Liver (tissue), 9 donors: ENCODE data around the gene CGNL1. TPM values are rescaled to one million over a fixed set of nuclear protein-coding genes. Genes with fewer than 3 reads are reported as not detected.

ENCODE experiments used
- DNase-seq: peaks from one replicate; pipeline ENCODE4 v3.0.0-alpha.2; 2017; ENCODE audit warnings: low spot score
- H3K27ac ChIP-seq, 2 donors: one replicate each; pipeline ENCODE4 v1.7.0; 2013; ENCODE audit warnings: inconsistent platforms in 2 of 2, low read length in 2 of 2, control low read depth in 1 of 2, low read depth in 1 of 2, mild to moderate bottlenecking in 1 of 2
- H3K27me3 ChIP-seq, 4 donors: one replicate each; pipeline versions ENCODE4 v1.6.1 to v1.7.0; 2013; ENCODE audit warnings: low read length in 3 of 4, inconsistent platforms in 1 of 4, mild to moderate bottlenecking in 1 of 4, moderate library complexity in 1 of 4; ENCODE audit not compliant: control insufficient read depth in 4 of 4, insufficient read depth in 4 of 4
- H3K36me3 ChIP-seq, 4 donors: one replicate each; pipeline versions ENCODE4 v1.6.1 to v1.7.0; 2013; ENCODE audit warnings: low read length in 3 of 4, mild to moderate bottlenecking in 3 of 4, low read depth in 1 of 4, moderate library complexity in 1 of 4; ENCODE audit not compliant: control insufficient read depth in 4 of 4, insufficient read depth in 3 of 4
- H3K4me1 ChIP-seq, 4 donors: one replicate each; pipeline versions ENCODE4 v1.6.1 to v1.7.0; 2013; ENCODE audit warnings: low read length in 3 of 4, mild to moderate bottlenecking in 3 of 4, moderate library complexity in 1 of 4; ENCODE audit not compliant: control insufficient read depth in 4 of 4, insufficient read depth in 4 of 4
- H3K4me3 ChIP-seq, 3 donors: one replicate each; pipeline versions ENCODE4 v1.6.1 to v1.7.0; 2013; ENCODE audit warnings: low read length in 3 of 3, control low read depth in 1 of 3, low read depth in 1 of 3, mild to moderate bottlenecking in 1 of 3
- H3K9ac ChIP-seq, 2 donors: one replicate each; pipeline ENCODE4 v1.7.0; 2013; ENCODE audit warnings: low read length in 2 of 2, mild to moderate bottlenecking in 2 of 2, moderate library complexity in 2 of 2, control low read depth in 1 of 2, low read depth in 1 of 2
- H3K9me3 ChIP-seq, 4 donors: one replicate each; pipeline versions ENCODE4 v1.6.1 to v1.7.0; 2013; ENCODE audit warnings: low read length in 3 of 4; ENCODE audit not compliant: control insufficient read depth in 4 of 4
- EGR1 ChIP-seq, 2 donors: IDR thresholded peaks; 2 replicates each; pipeline ENCODE4 v1.6.1; 2016 to 2018; ENCODE audit warnings: antibody characterized with exemption in 2 of 2, low read depth in 2 of 2
- FOXA1 ChIP-seq: IDR thresholded peaks from 2 replicates; pipeline ENCODE4 v1.6.1; 2016; ENCODE audit warnings: antibody characterized with exemption
- GABPA ChIP-seq, 2 donors: IDR thresholded peaks in 1 of 2; conservative IDR thresholded peaks in 1 of 2; 2 replicates each; pipeline ENCODE4 v1.6.1; 2016; ENCODE audit warnings: antibody characterized with exemption in 2 of 2, mild to moderate bottlenecking in 1 of 2, moderate library complexity in 1 of 2
- JUND ChIP-seq, 2 donors: IDR thresholded peaks; 2 replicates each; pipeline ENCODE4 v1.6.1; 2016; ENCODE audit warnings: antibody characterized with exemption in 2 of 2
- MAX ChIP-seq: IDR thresholded peaks from 2 replicates; pipeline ENCODE4 v1.6.1; 2016; ENCODE audit warnings: antibody characterized with exemption
- RAD21 ChIP-seq, 2 donors: IDR thresholded peaks; 2 replicates each; pipeline ENCODE4 v1.6.1; 2016; ENCODE audit warnings: antibody characterized with exemption in 2 of 2, mild to moderate bottlenecking in 2 of 2
- REST ChIP-seq: IDR thresholded peaks from 2 replicates; pipeline ENCODE4 v1.6.1; 2016; ENCODE audit warnings: antibody characterized with exemption, mild to moderate bottlenecking
- RXRA ChIP-seq, 2 donors: IDR thresholded peaks; 2 replicates each; pipeline ENCODE4 v1.6.1; 2017 to 2018; ENCODE audit warnings: antibody characterized with exemption in 2 of 2, mild to moderate bottlenecking in 1 of 2
- SP1 ChIP-seq: IDR thresholded peaks from 2 replicates; pipeline ENCODE4 v1.6.1; 2018; ENCODE audit warnings: antibody characterized with exemption, mild to moderate bottlenecking
- TAF1 ChIP-seq: conservative IDR thresholded peaks from 2 replicates; pipeline ENCODE4 v1.6.1; 2016; ENCODE audit warnings: antibody characterized with exemption, mild to moderate bottlenecking
- YY1 ChIP-seq: IDR thresholded peaks from 2 replicates; pipeline ENCODE4 v1.6.1; 2016; ENCODE audit warnings: antibody characterized with exemption, mild to moderate bottlenecking
- WGBS: extraction: QIAGEN DNeasy Blood & Tissue Kit; methylation state at CpG from one replicate; pipeline ENCODE4 v1.1.7; 2013; 5-methylcytosine and 5-hydroxymethylcytosine counted together
- polyA plus RNA-seq, 2 donors: library from polyadenylated mRNA; stranded (reverse) in 1 of 2; unstranded in 1 of 2; fragments of 200-250 nt in 1 of 2; fragments of >200 nt in 1 of 2; fragmentation: Nextera tagmentation in 1 of 2; extraction: Ambion mirVana in 1 of 2; gene quantifications; one replicate each; pipeline versions ENCODE4 v1.2.1 to v1.2.3, GENCODE V29; 2013 to 2015
- total RNA-seq, 2 donors: library from RNA; depleted of rRNA; stranded (reverse); fragments of >200 nt; gene quantifications; one replicate each; pipeline ENCODE4 v1.2.3, GENCODE V29; 2014
- TF ChIP-seq, protein P1 (sequence below): IDR thresholded peaks from 2 replicates; pipeline ENCODE4 v1.6.1; 2016; ENCODE audit warnings: antibody characterized with exemption
- TF ChIP-seq, protein P2 (sequence below): IDR thresholded peaks from 2 replicates; pipeline ENCODE4 v1.6.1; 2016; ENCODE audit warnings: antibody characterized with exemption
- donor health status: healthy.
- donor health status: healthy.
- donor health status: healthy.
- donor health status: healthy.
- donor health status: healthy.

CGNL1 gene
- total and polyA plus RNA-seq, 4 donors, result 12.0 to 31.9 (median 16.1) TPM

DNA sequence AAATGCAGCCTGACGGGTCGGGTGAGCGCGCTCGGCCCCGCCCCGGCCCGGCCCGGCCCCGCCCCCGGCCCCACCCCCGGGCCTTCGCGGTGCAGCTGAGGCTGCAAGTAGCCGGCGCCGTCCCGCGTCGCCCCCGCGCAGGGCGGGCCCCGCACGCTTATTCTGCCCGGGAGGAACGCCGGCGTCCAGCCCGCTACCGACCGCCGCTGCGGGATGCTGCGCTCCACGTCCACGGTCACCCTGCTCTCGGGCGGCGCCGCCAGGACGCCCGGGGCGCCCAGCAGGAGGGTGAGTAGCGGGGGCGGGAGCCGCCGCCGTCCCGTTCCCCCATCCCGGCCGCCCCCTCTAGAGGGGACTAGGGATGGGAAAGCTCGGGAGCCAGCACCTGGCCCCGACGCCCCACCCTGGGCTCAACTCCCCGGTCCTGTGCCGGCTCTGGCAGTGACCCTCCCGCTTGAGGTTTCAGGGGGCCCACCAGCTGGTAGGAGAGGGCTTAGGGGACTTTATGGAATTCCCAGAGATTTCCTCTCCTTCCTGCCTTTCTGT is 215.6 kb downstream of the CGNL1 start, which contains the start of gene MYZAP:
TSS of gene MYZAP (plus strand) at position 83 of the 546 bp plus-strand sequence. CDS start at position 214, 131 bp downstream.
- H3K27ac ChIP-seq, result no peak within 1 kb of the TSS
- H3K27me3 ChIP-seq, result peaks cover 0 to 2% (median 0%) of the 10 kb centered on the region in 4 donors
- no peak within 1 kb of the TSS for H3K9ac ChIP-seq
- H3K4me3 ChIP-seq, result peak within 1 kb of the TSS in 1 of 3 donors; percentile 56
- H3K9me3 ChIP-seq, result no peaks in the 10 kb centered on the region
- no peak for TF ChIP-seq FOXA1
- TF ChIP-seq TAF1, result no peak
- TF ChIP-seq, protein P1, sequence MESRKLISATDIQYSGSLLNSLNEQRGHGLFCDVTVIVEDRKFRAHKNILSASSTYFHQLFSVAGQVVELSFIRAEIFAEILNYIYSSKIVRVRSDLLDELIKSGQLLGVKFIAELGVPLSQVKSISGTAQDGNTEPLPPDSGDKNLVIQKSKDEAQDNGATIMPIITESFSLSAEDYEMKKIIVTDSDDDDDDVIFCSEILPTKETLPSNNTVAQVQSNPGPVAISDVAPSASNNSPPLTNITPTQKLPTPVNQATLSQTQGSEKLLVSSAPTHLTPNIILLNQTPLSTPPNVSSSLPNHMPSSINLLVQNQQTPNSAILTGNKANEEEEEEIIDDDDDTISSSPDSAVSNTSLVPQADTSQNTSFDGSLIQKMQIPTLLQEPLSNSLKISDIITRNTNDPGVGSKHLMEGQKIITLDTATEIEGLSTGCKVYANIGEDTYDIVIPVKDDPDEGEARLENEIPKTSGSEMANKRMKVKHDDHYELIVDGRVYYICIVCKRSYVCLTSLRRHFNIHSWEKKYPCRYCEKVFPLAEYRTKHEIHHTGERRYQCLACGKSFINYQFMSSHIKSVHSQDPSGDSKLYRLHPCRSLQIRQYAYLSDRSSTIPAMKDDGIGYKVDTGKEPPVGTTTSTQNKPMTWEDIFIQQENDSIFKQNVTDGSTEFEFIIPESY, result no peak
- TF ChIP-seq, protein P2, sequence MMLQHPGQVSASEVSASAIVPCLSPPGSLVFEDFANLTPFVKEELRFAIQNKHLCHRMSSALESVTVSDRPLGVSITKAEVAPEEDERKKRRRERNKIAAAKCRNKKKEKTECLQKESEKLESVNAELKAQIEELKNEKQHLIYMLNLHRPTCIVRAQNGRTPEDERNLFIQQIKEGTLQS, result no peak
- no peak for TF ChIP-seq SP1
- no peak for TF ChIP-seq MAX
- TF ChIP-seq JUND (IDR thresholded peaks at IDR 0.05), result no peak
- no peak for TF ChIP-seq GABPA (IDR thresholded peaks at IDR 0.05 in 1 of 2, conservative IDR thresholded peaks at IDR 0.05 in 1 of 2)
- TF ChIP-seq REST, result no peak
- no peak for TF ChIP-seq EGR1 (IDR thresholded peaks at IDR 0.05; ENCODE audit: low read depth in 2 of 2)
- no peak for TF ChIP-seq RXRA (IDR thresholded peaks at IDR 0.05)
- no peak for TF ChIP-seq RAD21 (IDR thresholded peaks at IDR 0.05)
- TF ChIP-seq YY1, result no peak
- peak; percentile 78 for DNase-seq
- H3K36me3 ChIP-seq, result no peaks in the 10 kb centered on the region
- H3K4me1 ChIP-seq, result peaks cover 0 to 5% (median 4%) of the 10 kb centered on the region in 4 donors
- 3% methylated on average over 58 of the region's 58 CpGs for WGBS

- WGBS, result 71% methylated on average over 5 of the region's 5 CpGs
Observed at GRCh38 chr15:57592426-57592825, 216.1 kb downstream of the CGNL1 start.

More at GRCh38 chr15:57592426-57592825, 216.1 kb downstream of the CGNL1 start:
- Histone ChIP-seq H3K4me1 (peaks cover 0 to 5% (median 4%) of the 10 kb centered on the region in 4 donors), H3K4me3 (peak overlapping the region in 1 of 3 donors; percentile 56), H3K27me3 (peaks cover 0 to 2% (median 0%) of the 10 kb centered on the region in 4 donors), H3K9me3 (no peaks in the 10 kb centered on the region), H3K9ac (no peak overlapping the region), H3K27ac (no peak overlapping the region), H3K36me3 (no peaks in the 10 kb centered on the region)
- peak; percentile 54 for TF ChIP-seq REST
- TF ChIP-seq, protein P2, result no peak
- DNase-seq, result no peak
